ENCODE data around the gene PLA2G4E.

Gene PLA2G4E

GRCh38 chr15:41985236-41986160, 35.3 kb downstream of the PLA2G4E start:
- DNase-seq (ENCODE audit: low read depth, low spot score) = no peak
- H3K4me3 ChIP-seq (ENCODE audit: insufficient read length, low read depth) = no peak overlapping the region
- no peaks in the 10 kb centered on the region for H3K27me3 ChIP-seq (ENCODE audit: insufficient read depth, insufficient read length)
- no peaks in the 10 kb centered on the region for H3K36me3 ChIP-seq (ENCODE audit: insufficient read depth, insufficient read length, low read length)
- H3K9me3 ChIP-seq (ENCODE audit: insufficient read depth, low read length) = no peaks in the 10 kb centered on the region
- no peak overlapping the region for H3K9ac ChIP-seq (ENCODE audit: insufficient read length, low read depth)
- TF ChIP-seq SUZ12 (IDR thresholded peaks at IDR 0.05; ENCODE audit: extremely low read depth, insufficient read depth, insufficient read length) (no peak), YY1 (IDR thresholded peaks at IDR 0.05; ENCODE audit: insufficient read depth, insufficient read length) (no peak), ZNF274 (IDR thresholded peaks at IDR 0.05; ENCODE audit: low read depth, low read length) (no peak)
- H3K4me1 ChIP-seq (ENCODE audit: insufficient read depth, insufficient read length) = peaks cover 18% of the 10 kb centered on the region

- Histone ChIP-seq H3K9ac (ENCODE audit: insufficient read length, low read depth) (no peak overlapping the region), H3K4me1 (ENCODE audit: insufficient read depth, insufficient read length) (peaks cover 11% of the 10 kb centered on the region), H3K27me3 (ENCODE audit: insufficient read depth, insufficient read length) (no peaks in the 10 kb centered on the region), H3K4me3 (ENCODE audit: insufficient read length, low read depth) (no peak overlapping the region), H3K9me3 (ENCODE audit: insufficient read depth, low read length) (no peaks in the 10 kb centered on the region), H3K36me3 (ENCODE audit: insufficient read depth, insufficient read length, low read length) (no peaks in the 10 kb centered on the region)
- DNase-seq (ENCODE audit: low read depth, low spot score) = no peak
- TF ChIP-seq YY1 (IDR thresholded peaks at IDR 0.05; ENCODE audit: insufficient read depth, insufficient read length) (no peak), ZNF274 (IDR thresholded peaks at IDR 0.05; ENCODE audit: low read depth, low read length) (no peak)
Measured at GRCh38 chr15:41984622-41985021, 36.2 kb downstream of the PLA2G4E start.

GRCh38 chr15:41983621-41984571, 36.9 kb downstream of the PLA2G4E start:
- H3K9ac ChIP-seq (ENCODE audit: insufficient read length, low read depth) = no peak overlapping the region
- DNase-seq (ENCODE audit: low read depth, low spot score) = no peak
- TF ChIP-seq ZNF274 (IDR thresholded peaks at IDR 0.05; ENCODE audit: low read depth, low read length) (no peak), SUZ12 (IDR thresholded peaks at IDR 0.05; ENCODE audit: extremely low read depth, insufficient read depth, insufficient read length) (no peak), YY1 (IDR thresholded peaks at IDR 0.05; ENCODE audit: insufficient read depth, insufficient read length) (no peak)
- H3K27me3 ChIP-seq (ENCODE audit: insufficient read depth, insufficient read length) = no peaks in the 10 kb centered on the region
- no peaks in the 10 kb centered on the region for H3K36me3 ChIP-seq (ENCODE audit: insufficient read depth, insufficient read length, low read length)
- H3K4me1 ChIP-seq (ENCODE audit: insufficient read depth, insufficient read length) = peaks cover 7% of the 10 kb centered on the region
- no peak overlapping the region for H3K4me3 ChIP-seq (ENCODE audit: insufficient read length, low read depth)
- no peaks in the 10 kb centered on the region for H3K9me3 ChIP-seq (ENCODE audit: insufficient read depth, low read length)

- Histone ChIP-seq H3K9ac (ENCODE audit: insufficient read length, low read depth) (no peak overlapping the region), H3K4me1 (ENCODE audit: insufficient read depth, insufficient read length) (peaks cover 7% of the 10 kb centered on the region), H3K9me3 (ENCODE audit: insufficient read depth, low read length) (no peaks in the 10 kb centered on the region), H3K36me3 (ENCODE audit: insufficient read depth, insufficient read length, low read length) (no peaks in the 10 kb centered on the region), H3K4me3 (ENCODE audit: insufficient read length, low read depth) (no peak overlapping the region), H3K27me3 (ENCODE audit: insufficient read depth, insufficient read length) (no peaks in the 10 kb centered on the region)
- TF ChIP-seq SUZ12 (IDR thresholded peaks at IDR 0.05; ENCODE audit: extremely low read depth, insufficient read depth, insufficient read length) (no peak), ZNF274 (IDR thresholded peaks at IDR 0.05; ENCODE audit: low read depth, low read length) (no peak), YY1 (IDR thresholded peaks at IDR 0.05; ENCODE audit: insufficient read depth, insufficient read length) (no peak)
- no peak for DNase-seq (ENCODE audit: low read depth, low spot score)
Measured at GRCh38 chr15:41983221-41983620, 37.6 kb downstream of the PLA2G4E start.

- Histone ChIP-seq H3K36me3 (ENCODE audit: insufficient read depth, insufficient read length, low read length) (no peaks in the 10 kb centered on the region), H3K9me3 (ENCODE audit: insufficient read depth, low read length) (no peaks in the 10 kb centered on the region), H3K27me3 (ENCODE audit: insufficient read depth, insufficient read length) (no peaks in the 10 kb centered on the region), H3K9ac (ENCODE audit: insufficient read length, low read depth) (no peak overlapping the region), H3K4me3 (ENCODE audit: insufficient read length, low read depth) (no peak overlapping the region), H3K4me1 (ENCODE audit: insufficient read depth, insufficient read length) (peaks cover 7% of the 10 kb centered on the region)
- DNase-seq (ENCODE audit: low read depth, low spot score) = no peak
- TF ChIP-seq ZNF274 (IDR thresholded peaks at IDR 0.05; ENCODE audit: low read depth, low read length) (no peak), YY1 (IDR thresholded peaks at IDR 0.05; ENCODE audit: insufficient read depth, insufficient read length) (no peak)
Measured at GRCh38 chr15:41982133-41982930, 38.5 kb downstream of the PLA2G4E start.

- Histone ChIP-seq H3K9me3 (ENCODE audit: insufficient read depth, low read length) (no peaks in the 10 kb centered on the region), H3K4me1 (ENCODE audit: insufficient read depth, insufficient read length) (peaks cover 7% of the 10 kb centered on the region), H3K4me3 (ENCODE audit: insufficient read length, low read depth) (no peak overlapping the region), H3K9ac (ENCODE audit: insufficient read length, low read depth) (no peak overlapping the region), H3K27me3 (ENCODE audit: insufficient read depth, insufficient read length) (no peaks in the 10 kb centered on the region), H3K36me3 (ENCODE audit: insufficient read depth, insufficient read length, low read length) (no peaks in the 10 kb centered on the region)
- no peak for TF ChIP-seq ZNF274 (IDR thresholded peaks at IDR 0.05; ENCODE audit: low read depth, low read length)
- no peak for TF ChIP-seq SUZ12 (IDR thresholded peaks at IDR 0.05; ENCODE audit: extremely low read depth, insufficient read depth, insufficient read length)
- TF ChIP-seq YY1 (IDR thresholded peaks at IDR 0.05; ENCODE audit: insufficient read depth, insufficient read length) = no peak
- DNase-seq (ENCODE audit: low read depth, low spot score) = no peak
Measured at GRCh38 chr15:41981371-41982132, 39.3 kb downstream of the PLA2G4E start.

Data from NT2/D1 (cell line).